Stimulated activated CD4-positive, alpha-beta T cell treated with anti-CD3 and anti-CD28 coated beads, Interleukin-1b, Interleukin-23, amount 100 ng/mL, for 48 hours (primary cell): ENCODE measurements around the gene ELAVL1.
"Not testable (repeated sequence)": the region's sequence is repeated elsewhere in the genome, so short reads cannot be mapped to it uniquely, and the experiment has no call there.

Source experiments
- DNase-seq: peaks from one replicate; pipeline ENCODE4 v3.0.0-alpha.2; 2020

The ELAVL1 gene

DNA sequence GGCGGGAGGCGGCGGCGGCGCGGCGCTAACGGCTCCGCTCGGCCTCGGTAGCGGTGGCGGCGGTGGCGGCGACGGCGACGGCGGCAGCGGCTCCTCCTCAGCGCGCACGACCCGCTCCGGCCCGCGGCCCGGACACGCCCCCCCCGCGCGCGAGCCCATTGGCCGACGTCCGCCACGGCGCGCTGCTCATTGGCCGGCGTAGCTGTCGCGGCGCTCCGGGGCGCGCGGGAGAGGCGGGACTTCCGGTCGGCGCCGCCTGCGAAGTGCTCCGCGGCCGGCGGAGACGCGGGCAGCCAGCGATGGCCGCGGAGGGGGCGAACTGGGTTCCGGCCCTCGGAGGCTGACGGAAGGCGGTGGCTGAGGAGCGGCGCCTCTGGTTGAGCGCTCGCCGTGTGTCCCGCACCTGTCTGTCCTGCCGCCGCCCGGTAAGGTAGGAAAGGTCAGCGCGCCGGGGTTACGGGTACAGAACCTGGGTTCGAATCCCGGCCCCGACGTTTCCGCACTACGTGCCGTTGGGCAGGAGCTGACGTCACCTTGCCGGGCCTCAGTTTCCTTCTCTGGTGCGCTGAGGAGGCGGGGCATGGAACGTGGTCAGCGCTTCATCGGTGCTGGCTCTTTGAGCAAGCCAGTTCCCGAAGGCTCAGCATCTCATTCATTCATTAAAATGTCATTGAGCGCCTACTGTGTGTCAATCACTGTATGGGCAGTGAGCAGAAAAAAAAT lies at the start of gene ELAVL1:
Gene ELAVL1 (minus strand): TSS at position 108 of the 723 bp plus-strand sequence. CDS start 13,826 bp downstream, outside the sequence.
- DNase-seq, result peak; percentile 89

DNA sequence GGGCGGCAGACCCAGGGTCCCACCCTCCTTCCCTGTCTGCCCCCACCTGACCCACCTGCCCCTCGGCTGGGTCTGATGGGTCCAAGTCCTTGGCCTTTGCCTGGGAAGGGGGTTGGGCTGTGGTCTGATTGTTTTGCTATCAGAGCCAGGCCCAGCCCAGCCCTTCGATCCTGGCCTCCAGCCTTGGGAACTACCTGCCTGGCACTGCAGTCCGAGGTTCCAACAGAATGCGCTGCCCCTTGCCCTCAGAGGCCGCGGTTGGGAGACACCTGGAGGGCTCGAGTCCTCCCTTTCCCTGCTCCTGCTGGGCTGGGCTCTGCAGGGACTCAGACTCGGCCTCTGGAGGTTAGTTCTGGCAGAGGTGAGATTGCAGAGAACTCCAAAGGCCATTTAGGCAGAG lies 48.7 kb upstream of the ELAVL1 start:
- DNase-seq, result no peak

DNA sequence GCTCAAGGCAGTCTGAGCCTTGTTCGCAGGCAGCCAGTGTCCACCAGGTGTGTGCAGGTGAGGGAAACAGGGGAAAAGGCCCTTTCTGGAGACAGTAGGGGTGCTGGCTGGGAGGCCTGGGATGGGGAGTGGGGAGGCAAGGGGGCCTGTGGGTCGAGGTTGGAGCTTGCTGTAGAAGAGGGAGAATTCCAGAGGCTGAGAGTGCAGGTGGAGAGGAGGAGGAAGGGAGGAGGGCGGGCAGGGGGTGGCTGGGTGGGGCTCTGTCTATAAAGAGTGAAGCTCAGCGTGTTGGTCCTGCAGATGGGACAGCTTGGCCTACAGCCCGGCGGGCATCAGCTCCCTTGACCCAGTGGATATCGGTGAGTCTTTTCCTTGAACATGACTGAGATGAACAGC lies 47.0 kb upstream of the ELAVL1 start, which contains the start of gene CCL25:
Gene CCL25 (plus strand): TSS at position 297 of the 396 bp plus-strand sequence. CDS start 290 bp downstream, outside the sequence.
- no peak for DNase-seq

DNA sequence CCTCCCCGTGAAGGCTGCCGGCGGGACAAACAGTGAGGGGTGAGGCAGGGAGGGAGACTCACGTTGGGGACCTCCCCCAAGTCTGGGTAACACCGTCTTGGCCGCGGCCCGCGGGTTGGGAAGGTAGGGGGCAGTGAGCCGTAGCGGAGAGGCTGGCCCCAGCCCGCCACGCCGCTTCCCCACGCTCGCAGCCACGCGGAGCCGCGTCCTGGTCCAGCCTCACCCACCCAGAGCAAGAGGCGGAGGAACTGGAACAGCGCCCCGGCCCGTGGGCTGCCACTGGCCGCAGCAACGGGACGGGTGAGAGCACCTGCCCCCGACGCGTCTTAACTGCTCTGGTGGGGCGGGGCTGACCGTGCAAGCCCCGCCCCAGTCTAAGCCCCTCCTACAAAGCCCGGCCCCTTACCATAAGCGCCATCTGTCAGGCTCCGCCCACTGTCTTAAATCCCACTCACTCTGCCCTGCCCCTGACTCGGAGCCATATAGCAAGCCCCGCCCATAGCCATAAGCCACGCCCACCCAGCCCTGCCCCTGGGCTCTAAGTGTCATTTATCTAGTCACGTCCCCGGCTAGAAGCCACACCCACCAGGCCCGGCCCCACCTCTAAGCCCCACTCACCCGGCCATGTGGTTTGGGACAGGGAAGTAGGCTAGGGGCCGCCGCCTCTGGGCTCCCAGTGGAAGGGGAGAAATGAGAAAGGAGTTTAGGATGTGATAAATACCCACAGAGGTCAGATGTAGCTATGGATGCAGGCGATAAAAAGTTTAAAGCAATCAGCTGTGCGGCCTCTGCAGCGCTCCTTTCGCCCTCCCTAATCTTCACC lies 45.0 kb upstream of the ELAVL1 start:
- peak; percentile 96 for DNase-seq

DNA sequence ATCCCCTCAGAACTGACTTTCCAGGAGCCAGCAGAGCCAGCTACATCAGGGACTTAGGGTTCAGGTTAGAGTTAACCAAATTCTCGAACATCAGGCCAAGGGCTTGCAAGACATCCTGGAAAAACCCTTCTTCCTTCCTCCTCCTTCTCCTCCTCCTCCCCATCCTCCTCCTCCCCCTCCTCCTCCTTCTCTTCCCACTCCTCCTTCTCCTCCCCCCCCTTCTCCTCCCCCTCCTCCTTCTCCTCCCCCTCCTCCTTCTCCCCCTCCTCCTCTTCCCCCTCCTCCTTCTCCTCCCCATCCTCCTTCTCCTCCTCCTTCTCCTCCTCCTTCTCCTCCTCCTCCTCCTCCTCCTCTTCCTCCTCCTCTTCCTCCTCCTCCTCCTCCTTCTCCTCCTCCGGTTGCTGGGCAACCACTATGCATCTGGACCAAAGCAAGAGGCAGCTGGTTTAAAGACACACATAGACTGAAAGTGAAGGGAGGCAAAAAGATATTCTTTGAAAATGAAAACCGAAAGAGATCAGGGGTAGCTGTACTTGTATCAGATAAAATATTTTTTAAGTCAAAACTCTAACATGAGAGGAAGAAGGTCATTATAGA lies 41.2 kb upstream of the ELAVL1 start:
- DNase-seq, result no peak

DNA sequence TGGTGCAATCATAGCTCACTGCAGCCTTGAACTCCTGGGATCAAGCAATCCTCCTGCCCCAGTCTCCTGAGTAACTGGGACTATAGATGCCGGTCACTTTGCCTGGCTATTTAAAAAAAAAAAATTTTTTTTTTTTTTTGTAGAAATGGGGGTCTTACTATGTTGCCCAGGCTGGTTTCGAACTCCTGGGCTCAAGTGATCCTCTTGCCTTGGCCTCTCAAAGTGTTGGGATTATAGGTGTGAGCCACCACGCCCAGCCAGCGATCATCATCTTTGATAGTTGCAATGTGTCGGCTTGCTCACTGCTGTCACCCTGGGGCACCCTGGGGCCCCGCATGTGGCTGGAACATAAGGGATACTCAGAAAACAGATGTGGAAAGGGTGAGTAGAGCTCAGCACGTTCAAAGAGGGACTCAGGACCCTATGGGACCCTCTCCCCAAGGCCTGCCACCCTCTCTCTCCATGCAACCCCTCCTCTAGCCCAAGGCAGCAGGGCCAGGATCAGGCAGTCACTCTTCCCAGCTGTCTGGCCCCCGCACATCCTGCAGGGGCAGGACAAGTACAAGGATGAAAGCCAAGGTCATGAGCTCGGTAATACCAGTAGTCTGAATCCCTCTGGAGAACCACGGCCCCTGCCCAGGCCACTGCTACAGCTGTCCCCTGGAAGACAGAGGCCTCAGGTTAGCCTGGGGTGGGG lies 40.6 kb upstream of the ELAVL1 start:
- DNase-seq, result no peak

DNA sequence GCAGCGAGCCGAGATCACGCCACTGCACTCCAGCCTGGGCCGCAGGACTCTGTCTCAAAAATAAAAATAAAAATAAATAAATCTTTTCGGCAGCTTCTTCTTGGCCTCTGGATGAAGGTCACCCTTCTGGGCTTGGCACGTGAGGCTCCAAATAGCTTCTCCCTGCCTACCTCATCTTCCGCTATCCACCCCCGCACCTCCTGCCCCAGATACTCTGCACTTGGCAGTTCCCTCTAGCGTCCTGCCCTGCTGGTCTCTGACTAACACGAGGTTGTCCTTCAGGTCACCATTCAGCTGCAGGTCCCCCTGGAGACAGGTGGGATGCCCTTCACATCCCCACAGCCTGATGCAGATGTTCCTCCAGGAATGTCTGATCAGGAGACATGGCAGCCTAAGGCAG lies 38.6 kb upstream of the ELAVL1 start:
- DNase-seq, result no peak

DNA sequence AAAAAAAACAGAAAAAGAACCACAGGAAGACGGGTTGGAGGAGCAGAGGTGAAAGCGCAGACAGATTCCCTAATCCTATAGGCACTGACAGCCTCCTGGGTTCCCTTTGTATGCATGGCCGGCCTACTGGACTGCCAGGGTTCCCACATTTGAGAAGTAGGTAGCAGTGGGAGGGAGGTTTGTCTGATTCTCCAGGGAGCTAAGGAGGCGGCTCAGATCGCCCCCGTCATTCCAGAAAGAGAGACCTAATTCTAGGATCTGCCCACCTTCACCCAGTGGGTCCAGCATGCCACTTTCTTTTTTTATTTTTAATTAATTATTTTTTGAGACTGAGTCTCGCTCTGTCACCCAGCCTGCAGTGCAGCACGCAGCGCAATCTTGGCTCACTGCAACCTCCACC lies 37.5 kb upstream of the ELAVL1 start:
- no peak for DNase-seq

DNA sequence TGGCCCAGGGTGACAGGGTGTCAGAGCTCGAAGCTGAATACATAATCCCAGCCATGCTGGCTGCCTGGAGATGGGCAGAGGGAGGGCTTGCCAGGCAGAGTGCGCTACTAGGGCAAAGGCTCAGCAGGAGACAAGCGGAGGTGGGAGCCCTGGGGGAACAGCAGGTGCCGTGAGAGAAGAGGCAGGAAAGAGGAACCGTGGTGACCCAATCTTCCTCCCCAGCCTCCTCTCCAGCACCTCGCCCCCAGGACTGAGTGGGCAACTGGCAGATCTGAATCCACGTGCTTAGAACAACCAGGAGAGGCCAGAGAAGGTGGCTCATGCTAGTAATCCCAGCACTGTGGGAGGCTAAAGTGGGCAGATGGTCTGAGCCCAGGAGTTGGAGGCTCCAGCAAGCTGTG lies 36.1 kb upstream of the ELAVL1 start:
- DNase-seq, result no peak

DNA sequence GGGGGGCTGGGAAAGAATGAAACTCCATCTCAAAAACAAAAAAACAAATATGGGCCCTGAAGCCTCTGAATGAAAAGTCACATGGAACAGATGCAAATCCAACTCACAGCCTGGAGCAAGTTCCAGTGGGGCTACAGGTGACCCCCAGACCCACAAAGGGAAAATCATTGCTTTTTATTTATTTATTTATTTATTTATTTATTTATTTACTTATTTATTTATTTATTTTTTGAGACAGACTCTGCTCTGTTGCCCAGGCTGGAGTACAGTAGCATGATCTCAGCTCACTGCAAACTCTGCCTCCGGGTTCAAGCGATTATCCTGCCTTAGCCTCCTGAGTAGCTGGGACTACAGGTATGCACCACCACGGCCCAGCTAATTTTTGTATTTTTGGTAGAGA lies 33.8 kb upstream of the ELAVL1 start:
- no peak for DNase-seq

DNA sequence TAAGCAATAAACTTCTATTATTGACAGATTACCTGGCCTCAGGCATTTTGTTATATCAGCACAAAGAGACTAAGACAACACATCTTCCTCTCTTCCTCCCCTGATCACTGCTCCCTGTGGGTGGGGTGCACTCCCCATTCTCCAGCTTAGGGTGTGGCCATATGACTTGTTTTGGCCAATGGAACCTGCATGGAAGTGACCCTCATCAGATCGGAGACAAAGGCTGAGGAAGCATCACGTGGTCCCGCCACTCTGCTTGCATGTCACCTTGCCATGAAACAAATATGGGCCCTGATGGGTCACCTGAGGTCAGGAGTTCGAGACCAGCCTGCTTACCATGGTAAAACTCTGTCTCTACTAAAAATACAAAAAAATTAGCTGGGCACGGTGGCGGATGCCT lies 33.4 kb upstream of the ELAVL1 start:
- DNase-seq, result no peak

DNA sequence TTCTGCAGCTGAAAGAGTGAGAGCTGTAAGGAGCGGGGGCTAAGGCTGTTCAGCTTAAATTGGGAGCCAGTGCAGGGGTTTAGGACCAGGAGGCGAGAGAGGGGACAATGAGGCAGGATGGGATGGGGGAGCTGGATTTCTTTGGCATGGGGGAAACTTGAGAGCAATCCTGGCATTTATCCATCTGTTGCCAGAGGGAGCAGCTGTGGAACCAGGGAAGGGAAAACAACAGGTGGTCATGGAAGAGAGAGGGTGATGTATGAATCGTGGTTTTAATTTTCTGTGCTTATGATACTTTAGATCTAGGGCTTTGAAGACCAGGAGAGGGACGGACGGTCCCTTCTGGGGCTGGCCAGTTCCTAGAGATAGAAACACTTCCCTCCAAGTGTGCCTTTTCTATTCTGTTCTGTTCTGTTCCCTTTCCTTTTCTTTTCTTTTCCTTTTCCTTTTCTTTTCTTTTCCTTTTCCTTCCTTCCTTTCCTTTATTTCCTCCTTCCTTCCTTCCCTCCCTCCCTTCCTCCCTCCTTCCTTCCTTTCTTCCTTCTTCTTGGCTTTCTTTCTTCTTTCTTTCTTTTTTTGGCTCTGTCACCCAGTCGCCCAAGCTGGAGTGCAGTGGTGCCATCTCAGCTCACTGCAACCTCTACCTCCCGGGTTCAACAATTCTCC lies 31.1 kb upstream of the ELAVL1 start:
- no peak for DNase-seq

DNA sequence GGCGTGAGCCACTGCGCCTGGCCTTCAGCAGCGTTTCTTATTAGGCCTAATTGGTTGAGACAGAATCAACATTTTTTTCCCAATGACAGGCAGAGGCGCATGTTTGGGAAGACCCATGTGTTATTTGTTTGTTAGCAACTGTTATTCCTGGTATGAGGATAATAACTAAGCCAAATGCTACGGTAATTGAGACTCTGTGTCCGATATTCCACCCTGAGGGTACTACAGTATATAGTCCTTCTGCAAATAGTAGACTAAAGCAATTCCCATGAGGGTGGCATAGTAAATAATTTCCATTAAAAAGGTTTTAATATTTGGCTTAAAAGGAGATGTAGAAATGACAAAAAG lies 28.7 kb upstream of the ELAVL1 start:
- no peak for DNase-seq

DNA sequence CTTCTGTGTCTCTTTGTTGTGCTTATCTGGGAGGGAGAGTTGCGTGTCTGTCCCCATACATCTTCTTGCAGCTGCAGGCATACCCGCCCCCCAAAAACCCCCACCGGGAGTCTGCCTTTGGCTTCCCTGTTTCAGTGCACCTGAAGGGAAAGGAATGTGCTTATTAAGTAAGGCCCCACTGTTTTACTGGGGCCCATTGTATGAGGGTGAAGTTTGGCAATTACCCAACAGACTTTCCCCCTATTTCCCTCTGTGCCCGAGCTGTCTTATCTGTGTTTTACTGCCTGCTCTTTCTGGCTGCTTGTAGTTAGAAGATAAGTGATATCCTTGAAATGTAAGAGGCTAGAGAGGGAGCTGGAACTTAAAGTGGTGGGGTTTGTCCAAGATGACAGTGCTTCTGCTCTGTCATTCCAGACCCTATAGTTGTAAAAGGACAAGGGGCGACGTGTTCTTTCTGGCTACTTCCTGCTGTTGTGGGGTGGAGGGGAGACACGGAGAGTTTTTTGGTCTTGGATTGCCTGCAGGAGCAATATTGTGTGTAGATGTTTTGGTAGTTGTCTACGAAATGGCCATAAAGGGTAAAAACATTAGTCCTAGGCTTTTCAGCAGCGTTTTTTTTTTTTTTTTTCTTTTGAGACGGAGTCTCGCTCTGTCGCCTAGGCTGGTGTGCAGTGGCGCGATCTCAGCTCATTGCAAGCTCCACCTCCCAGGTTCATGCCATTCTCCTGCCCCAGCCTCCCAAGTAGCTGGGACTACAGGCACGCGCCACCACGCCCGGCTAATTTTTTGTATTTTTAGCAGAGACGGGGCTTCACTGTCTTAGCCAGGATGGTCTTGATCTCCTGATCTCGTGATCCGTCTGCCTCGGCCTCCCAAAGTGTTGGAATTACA lies 28.1 kb upstream of the ELAVL1 start:
- DNase-seq, result not testable (repeated sequence)

DNA sequence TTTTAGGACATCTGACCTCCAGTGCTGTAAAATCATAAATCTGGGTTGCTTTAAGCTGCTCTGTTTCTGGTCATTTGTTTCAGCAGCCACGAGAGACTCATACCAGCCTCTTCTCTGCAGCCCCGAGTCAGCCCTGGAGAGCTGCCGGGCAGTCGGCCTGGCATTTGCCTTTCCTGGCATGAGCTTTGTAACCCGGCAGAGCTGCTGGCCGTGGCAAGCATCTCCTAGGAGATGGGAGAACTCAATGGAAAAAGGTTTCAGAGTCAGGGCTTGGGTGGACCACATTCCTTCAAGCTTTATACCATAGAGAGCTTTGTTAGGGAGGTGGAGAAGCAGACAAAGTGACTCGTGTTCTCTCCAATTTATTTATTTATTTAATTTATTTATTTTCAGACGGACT lies 25.5 kb upstream of the ELAVL1 start:
- DNase-seq, result no peak

DNA sequence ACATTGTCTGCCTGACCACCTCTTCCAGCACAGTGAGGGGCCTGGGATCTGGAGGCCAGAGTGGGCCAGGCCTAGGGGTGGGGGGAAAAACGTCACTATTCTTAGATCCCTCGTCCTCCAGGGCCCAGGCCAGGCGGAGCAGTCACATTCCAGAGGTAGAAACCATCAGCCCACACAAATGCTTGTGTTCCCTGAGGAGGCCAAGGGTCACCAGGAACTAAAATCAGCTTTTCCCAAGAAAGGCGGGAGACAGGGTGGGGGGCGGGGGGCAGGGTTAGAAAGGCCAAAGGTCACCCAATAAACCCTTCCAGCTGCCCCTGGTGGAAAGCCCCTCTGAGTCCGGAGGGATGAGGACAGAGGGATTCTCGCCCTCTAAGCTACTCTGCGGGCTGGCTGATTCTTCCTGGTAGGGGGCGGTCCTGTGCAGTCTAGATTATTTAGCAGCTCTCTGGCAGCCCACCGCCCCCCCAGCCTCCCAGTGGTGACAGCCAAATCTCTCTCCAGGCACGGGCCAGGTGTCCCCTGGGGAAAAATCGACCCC lies 23.6 kb upstream of the ELAVL1 start:
- DNase-seq, result no peak

DNA sequence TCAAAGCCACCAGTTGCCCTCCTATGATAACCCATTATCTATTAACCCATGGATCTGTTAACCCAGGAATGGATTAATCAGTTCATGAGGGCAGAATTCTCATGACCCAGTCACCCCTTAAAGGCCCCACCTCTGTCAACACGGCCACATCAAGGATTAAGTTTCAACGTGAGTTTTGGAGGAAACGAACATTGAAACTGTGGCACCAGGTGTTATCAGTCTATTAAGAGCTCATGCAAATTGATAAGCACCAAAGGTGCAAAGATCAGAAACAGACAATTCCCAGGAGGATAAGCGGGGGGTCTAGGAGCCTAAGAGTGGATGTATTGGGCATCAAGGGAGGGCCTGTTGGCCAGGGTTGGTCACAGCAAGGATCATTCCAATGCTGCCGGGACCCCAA lies 19.9 kb upstream of the ELAVL1 start:
- no peak for DNase-seq

DNA sequence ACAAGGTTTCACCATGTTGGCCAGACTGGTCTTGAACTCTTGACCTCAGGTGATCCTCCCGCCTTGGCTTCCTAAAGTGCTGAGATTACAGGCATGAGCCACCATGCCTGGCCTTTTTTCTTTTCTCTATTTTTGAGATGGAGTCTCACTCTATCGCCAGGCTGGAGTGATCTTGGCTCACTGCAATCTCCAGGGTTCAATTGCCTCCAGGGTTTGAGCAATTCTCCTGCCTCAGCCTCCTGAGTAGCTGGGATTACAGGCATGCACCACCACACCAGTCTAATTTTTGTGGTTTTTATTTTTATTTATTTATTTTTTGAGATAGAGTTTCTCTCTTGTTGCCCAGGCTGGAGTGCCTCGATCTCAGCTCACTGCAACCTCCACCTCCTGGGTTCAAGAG lies 18.8 kb upstream of the ELAVL1 start:
- not testable (repeated sequence) for DNase-seq

DNA sequence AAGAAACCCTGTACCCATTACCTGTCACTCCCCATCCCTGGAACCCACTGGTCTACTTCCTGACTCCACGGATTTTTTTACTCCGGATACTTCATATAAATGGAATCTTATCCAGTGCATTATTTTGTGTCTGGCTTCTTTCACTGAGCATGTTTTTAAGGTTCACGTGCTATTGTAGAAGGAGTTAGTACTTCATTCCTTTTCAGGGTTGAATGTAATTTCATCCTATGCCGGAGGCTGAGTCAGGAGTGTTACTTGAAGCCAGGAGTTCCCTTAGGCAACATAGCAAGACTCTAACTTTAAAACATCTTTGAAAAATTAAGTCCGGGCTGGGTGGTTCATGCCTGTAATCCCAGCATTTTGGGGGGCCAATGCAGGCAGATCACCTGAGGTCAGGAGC lies 17.9 kb upstream of the ELAVL1 start:
- DNase-seq, result no peak

DNA sequence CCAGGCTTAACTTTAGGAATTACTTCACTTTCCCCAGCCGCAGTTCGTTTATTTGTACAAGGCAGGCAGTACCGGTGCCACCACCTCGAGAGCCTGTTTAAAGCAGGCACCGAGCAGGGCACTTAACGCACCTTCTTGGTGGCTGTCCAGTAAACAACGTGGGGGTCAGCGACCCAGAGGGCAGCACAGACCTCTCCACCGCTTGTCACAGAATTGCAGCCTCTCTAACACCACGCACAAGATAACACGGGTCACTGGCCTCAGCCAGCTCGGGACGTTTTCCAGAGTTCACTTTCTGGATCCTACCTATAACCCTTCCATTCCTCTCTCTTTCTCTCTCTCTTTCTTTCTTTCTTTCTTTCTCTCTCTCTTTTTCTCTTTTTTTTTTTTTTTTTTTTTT lies 16.8 kb upstream of the ELAVL1 start:
- no peak for DNase-seq

DNA sequence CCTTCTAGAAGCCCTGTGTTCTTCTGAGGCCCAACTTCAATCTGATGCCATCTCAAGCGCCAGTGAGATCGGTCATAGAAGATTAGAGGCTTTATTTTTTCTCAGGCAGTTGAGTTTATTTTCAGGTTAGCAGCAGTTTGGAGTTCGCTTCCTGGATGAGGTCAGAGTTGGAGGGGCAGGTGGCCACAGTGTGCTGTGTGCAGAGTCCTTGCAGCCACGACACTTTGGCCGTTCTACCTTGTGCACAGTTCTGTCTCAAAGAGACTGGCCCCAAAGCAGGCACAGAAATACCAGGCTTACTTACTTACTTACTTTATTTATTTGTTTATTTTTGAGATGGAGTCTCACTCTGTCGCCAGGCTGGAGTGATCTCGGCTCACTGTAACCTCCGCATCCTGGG lies 15.9 kb upstream of the ELAVL1 start:
- no peak for DNase-seq
